KOPT-K1 (cell line): ENCODE results near the gene FAF2.

Source experiments
- H3K27ac ChIP-seq: fragments of 200-600 bp; sonication (generic); 2 replicates; pipeline ENCODE4 v1.5.1; 2016; ENCODE audit warnings: antibody characterized with exemption, mild to moderate bottlenecking, low read depth, low read length; ENCODE audit not compliant: poor library complexity, severe bottlenecking
- H3K36me3 ChIP-seq: fragments of 200-600 bp; sonication (generic); 2 replicates; pipeline ENCODE4 v1.5.1; 2017; ENCODE audit warnings: antibody characterized with exemption, mild to moderate bottlenecking, low read length, moderate library complexity; ENCODE audit not compliant: insufficient read depth
- H3K9me3 ChIP-seq: fragments of 200-600 bp; sonication (generic); 2 replicates; pipeline ENCODE4 v1.5.1; 2017; ENCODE audit warnings: antibody characterized with exemption, low read length, mild to moderate bottlenecking; ENCODE audit not compliant: insufficient read depth, poor library complexity, severe bottlenecking

FAF2 gene

GRCh38 chr5:176499273-176499672, 51.1 kb downstream of the FAF2 start:
- Histone ChIP-seq H3K27ac (no peak overlapping the region), H3K36me3 (peaks cover 99% of the 10 kb centered on the region), H3K9me3 (no peaks in the 10 kb centered on the region)

DNA sequence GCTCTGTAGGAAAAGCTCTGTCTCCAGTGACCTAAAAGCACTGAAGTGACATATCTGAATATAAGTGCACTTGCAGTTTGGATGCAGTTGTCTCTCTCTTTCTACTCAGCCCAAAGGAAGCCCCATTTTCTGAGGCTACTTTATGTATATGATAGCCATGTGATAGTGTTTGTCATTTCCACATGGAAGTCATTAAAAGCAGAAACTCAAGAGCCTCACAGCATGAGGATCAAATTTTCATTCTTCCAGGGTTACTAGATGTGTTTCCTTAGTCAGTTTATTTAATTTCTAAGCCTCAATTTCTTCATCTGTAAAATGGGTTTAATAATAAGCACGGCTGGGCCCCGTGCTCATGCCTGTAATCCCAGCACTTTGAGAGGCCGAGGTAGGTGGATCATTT, 52.3 kb downstream of the FAF2 start:
- Histone ChIP-seq H3K27ac (no peak overlapping the region), H3K36me3 (peaks cover 100% of the 10 kb centered on the region), H3K9me3 (no peaks in the 10 kb centered on the region)

DNA sequence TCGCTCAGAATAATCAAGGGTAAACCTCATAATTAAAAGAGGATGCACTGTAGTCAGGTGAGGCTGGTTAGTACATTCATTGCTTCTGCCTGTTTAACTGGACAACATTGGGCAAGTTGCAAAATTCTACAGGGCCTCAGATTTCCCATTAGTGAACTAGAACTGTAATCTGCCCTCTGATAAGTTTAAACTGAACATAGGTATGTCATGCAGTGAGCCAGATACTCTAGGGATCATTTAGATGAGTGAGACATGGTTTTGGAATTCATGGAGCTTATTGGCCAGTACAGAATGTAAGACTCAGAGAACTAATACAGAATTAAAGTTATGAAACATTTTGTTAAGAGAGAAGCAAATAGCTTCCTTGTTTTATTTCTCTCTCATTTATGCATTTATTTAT, 53.1 kb downstream of the FAF2 start:
- peaks cover 100% of the 10 kb centered on the region for H3K36me3 ChIP-seq

DNA sequence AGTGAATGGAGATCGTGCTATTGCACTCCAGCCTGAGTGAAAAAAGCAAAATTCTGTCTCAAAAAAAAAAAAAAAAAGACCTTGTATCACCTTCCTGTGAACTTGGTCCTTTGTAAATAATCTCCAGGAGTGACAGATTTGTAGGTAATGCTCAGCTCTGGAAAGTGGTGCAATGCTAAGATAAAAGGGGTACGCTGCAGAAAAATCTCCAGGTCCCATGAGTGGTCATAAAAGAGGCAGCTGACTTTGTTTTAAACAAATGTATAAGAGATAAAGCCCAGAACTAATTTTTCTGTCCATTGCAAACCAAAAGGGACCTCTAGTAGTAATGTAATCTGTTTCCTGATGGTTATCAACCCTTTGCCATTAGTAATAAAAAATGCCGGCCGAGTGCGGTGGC, 55.3 kb downstream of the FAF2 start:
- peaks cover 99% of the 10 kb centered on the region for H3K36me3 ChIP-seq
- H3K27ac ChIP-seq: no peak overlapping the region
- no peaks in the 10 kb centered on the region for H3K9me3 ChIP-seq

More for the DNA sequence above, 53.1 kb downstream of the FAF2 start:
- H3K9me3 ChIP-seq: no peaks in the 10 kb centered on the region
- H3K27ac ChIP-seq: no peak overlapping the region

DNA sequence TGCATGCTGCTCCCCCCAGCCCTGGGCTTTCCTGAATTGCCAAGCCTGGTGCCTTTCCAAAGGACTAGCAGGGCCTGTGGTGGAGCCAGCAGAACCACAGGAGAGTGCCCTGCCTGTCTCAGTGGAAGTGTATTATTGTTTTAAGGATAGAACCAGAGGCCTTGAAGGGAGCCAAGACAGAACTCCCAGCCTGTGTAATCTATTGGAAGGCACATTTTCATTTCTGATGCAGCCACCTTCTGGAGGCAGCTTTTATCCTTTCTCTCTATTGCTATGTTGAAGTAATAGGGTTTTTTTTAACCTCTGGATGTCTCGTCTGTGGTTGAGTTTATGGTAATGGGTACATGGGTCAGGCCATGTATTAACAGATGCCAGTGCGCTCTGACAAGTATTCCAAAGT, 59.7 kb downstream of the FAF2 start:
- Histone ChIP-seq H3K36me3 (peaks cover 71% of the 10 kb centered on the region), H3K9me3 (no peaks in the 10 kb centered on the region), H3K27ac (no peak overlapping the region)

- Histone ChIP-seq H3K9me3 (no peaks in the 10 kb centered on the region), H3K36me3 (peaks cover 64% of the 10 kb centered on the region), H3K27ac (no peak overlapping the region)
Observed at GRCh38 chr5:176508603-176509002, 60.4 kb downstream of the FAF2 start.

DNA sequence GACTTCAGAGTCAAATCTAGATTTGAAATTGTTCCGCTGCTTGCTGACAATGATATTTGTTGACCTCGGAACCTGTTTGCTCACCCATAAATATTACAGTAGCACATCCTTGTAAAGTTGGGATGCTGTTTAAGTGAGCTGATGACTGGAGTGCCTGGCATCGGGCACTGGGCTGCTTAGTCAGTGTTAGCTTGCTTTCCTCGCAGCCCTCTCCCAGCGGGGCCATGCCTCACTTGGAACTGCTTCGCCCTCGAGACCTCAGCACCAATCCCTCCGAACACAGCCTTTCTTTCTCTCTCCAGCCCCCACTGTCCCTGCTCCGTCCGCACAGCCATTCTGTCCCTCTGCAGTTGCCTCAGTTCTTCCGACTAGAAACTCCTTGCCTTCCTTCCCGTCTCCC, 65.6 kb downstream of the FAF2 start:
- H3K36me3 ChIP-seq: peaks cover 14% of the 10 kb centered on the region
- no peak overlapping the region for H3K27ac ChIP-seq
- no peaks in the 10 kb centered on the region for H3K9me3 ChIP-seq

GRCh38 chr5:176514244-176514950, 66.2 kb downstream of the FAF2 start:
- Histone ChIP-seq H3K9me3 (no peaks in the 10 kb centered on the region), H3K27ac (no peak overlapping the region), H3K36me3 (peaks cover 7% of the 10 kb centered on the region; the same call in 1 of the 2 replicates)

GRCh38 chr5:176515396-176515795, 67.2 kb downstream of the FAF2 start:
- H3K9me3 ChIP-seq: no peaks in the 10 kb centered on the region
- no peaks in the 10 kb centered on the region for H3K36me3 ChIP-seq
- H3K27ac ChIP-seq: no peak overlapping the region

DNA sequence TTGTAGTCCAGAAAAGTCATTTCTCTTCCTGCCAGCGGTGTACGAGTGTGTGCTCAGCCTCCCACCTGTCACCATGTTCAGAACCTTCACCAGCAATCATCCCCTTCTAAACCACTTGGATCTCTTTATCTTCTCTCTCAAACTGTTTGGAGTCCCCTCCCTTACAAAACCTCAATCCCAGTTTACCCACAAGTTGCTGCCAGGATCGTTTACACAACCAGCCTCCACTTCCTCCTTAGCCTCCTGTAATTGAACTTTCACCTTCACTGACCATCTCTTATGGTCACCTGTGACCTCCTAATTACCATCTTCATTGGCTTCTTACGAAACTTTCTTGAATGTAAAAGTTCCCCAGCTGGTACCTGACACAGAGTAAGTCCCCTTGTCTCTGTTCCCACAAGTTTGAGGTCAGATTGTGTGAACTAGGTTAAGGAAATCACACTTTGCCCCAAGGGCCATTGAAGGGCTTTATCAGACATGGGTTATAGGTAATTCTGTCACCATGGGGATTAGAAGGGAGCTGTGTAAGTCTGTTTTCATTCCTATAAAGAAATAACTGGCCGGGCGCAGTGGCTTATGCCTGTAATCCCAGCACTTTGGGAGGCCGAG, 69.0 kb downstream of the FAF2 start:
- Histone ChIP-seq H3K27ac (no peak overlapping the region), H3K36me3 (no peaks in the 10 kb centered on the region), H3K9me3 (no peaks in the 10 kb centered on the region)

DNA sequence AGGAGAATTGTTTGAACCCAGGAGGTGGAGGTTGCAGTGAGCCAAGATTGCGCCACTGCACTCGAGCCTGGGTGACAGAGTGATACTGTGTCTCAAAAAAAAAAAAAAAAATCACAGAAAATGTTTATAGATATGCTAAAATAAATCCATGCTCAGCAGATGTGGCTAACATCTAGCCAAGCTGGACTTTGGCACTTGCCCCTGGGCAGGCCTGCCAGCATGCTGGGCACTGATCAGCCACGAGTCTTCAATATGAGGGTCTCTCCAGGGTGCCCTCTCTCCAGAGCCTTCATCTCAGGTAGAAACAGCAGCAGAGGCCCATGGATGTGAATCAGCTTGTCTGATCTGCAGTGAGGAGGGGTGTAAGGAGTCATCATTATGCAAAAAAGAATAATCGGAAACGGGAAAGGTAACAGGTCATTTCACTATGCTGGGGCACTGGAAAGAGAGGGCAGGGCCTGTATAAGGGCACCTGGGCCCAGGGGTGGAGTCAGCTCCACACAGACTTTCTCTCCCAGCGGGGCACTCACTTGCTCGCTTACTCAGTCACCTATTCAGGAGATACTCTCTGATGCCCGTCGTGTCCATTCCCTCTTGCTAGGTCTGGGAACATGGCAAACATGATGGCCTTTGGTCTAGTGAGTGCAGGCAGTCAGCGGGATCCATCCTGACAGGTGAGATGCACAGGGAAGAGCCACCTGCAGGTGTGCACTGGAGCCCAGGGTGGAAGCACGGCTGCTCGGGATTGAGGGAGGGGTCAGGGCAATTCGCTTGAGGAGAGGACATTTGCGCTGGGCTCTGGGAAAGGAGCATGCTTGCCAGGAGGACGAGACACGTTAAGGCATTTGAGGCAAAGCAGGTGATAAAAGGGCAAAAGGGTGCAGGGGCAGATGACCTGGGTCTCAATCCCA, 71.9 kb downstream of the FAF2 start:
- Histone ChIP-seq H3K36me3 (no peaks in the 10 kb centered on the region), H3K9me3 (no peaks in the 10 kb centered on the region), H3K27ac (no peak overlapping the region)

DNA sequence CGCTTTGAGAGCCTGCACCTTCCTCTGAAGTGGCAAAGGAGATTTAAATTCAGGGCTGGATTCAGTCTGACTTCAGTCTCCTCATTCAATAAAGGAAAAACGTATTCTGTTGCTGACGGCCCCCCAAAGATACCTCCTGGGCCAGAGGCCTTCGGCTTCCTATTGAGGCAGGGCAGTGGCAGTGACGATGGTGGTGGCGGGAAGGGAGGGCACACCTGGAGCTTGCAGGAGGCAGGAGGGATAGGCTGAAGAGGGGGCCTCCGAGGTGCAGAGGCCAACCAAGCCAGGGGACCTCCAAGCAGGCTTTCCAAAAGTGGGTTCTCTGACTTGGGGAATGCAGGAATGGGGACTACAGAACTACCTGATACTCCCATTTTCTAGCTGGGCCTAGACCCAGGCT, 73.1 kb downstream of the FAF2 start:
- Histone ChIP-seq H3K9me3 (no peaks in the 10 kb centered on the region), H3K27ac (no peak overlapping the region), H3K36me3 (no peaks in the 10 kb centered on the region)

DNA sequence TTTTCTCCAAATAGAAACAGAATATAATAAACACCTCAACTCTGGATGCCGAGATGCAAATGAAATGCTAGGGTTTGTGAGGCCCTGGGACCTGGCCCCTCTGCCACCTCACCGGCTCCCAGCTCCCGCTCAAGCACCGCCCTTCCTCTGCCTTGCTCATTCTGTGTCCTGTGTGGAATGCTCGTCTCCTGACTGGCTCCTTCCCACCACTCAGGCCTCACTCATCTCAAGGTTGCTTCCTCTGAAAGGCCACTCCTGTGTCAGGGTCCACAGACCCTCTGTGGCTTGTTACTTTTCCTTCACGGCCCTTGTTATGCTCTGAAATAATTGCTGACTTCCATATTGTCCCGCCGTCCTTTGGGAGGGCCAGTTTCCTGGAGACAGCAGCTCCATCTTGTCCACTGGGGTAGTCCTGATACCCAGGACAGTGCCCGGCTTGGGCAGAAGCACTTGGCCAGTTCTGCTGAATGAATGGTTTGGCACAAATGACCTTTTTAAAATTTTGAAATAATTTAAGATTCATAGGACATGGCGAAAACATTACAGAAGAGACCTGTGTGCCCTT, 73.6 kb downstream of the FAF2 start:
- no peaks in the 10 kb centered on the region for H3K9me3 ChIP-seq
- no peaks in the 10 kb centered on the region; the same call in 1 of the 2 replicates for H3K36me3 ChIP-seq
- H3K27ac ChIP-seq: no peak overlapping the region

DNA sequence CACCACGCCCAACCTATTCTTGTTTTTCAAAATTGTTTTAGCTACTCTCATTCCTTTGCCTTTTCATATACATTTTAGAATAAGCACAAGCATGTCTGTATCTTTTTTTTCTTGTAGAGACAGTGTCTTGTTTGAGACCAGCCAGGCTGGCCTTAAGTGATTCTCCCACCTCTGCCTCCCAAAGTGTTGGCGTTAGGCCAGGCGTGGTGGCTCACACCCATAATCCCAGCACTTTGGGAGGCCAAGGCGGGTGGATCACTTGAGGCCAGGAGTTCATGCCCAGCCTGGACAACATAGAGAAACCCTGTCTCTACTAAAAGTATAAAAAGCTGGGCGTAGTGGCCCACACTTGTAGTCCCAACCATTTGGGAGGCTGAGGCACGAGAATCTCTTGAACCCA, 76.0 kb downstream of the FAF2 start:
- H3K9me3 ChIP-seq: peaks cover under 1% of the 10 kb centered on the region
- H3K36me3 ChIP-seq: peaks cover 22% of the 10 kb centered on the region
- H3K27ac ChIP-seq: no peak overlapping the region

DNA sequence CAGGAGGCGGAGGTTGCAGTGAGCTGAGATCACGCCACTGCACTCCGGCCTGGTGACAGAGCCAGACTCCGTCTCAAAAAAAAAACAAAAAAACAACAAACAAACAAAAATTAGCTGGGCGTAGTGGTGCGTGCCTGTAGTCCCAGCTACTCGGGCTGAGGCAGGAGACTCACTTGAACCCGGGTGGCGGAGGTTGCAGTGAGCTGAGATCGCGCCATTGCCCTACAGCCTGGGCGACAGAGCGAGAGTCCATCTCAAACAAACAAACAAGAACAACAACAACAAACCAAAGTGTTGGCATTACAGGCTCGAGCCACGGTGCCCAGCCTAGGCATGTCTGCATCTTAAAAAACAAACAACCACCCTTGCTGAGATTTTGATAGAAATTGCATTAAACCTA, 76.8 kb downstream of the FAF2 start:
- H3K27ac ChIP-seq: no peak overlapping the region
- peaks cover 29% of the 10 kb centered on the region for H3K36me3 ChIP-seq
- H3K9me3 ChIP-seq: peaks cover 8% of the 10 kb centered on the region
